GM15510 (cell line): Measurements from ENCODE around the gene CLBA1.

Experiments
- POLR2A ChIP-seq: IDR thresholded peaks from 3 replicates; pipeline ENCODE4 v1.6.1; 2011; ENCODE audit warnings: borderline replicate concordance; ENCODE audit not compliant: insufficient read length; ENCODE audit errors: extremely low read depth

CLBA1 gene

DNA sequence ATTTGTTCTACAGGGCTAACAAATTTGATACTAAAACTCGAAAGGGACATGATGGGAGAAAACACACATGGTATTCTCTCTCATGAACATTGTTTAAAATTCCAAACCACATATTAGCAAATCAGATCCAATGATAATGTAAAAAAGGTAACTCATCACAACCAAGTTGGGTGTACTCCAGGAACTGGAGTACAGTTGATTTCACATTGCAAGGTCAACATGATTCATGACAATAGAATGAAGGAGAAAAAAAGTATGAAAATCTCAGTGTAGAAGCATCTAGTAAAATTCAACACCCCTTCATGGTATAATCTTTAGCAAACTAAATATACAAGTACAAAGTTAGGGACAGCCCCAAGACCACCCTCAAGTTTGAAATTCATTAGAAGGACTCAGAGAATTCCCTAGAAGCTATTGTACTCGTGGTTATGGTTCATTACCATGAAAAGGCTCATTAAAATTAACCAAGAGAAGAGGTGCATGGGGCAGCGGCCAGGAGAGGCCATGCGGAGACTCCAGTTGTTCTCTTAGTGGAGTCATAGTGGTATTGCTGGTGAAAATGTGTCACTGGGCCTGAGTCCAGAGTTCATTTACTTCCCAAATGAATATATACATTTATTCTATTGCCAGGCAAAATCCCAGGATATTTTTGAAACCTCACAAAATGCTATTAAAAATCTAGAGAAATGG is 38.3 kb downstream of the CLBA1 start:
- no peak for TF ChIP-seq POLR2A

DNA sequence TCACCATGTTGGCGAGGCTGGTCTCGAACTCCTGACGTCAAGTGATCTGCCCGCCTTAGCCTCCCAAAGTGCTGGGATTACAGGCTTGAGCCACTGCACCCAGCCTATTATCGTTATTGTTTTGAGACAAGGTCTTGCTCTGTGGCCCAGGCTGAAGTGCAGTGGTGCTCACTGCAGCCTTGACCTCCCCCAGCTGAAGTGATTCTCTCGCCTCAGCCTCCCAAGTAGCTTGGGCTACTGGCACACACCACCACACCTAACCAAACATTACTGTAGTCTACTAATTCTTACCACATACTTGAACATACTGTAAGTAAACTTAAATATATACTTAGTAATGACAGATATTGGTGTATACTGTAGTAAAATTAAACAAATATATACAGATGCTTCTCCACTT is 39.8 kb downstream of the CLBA1 start:
- TF ChIP-seq POLR2A = no peak

DNA sequence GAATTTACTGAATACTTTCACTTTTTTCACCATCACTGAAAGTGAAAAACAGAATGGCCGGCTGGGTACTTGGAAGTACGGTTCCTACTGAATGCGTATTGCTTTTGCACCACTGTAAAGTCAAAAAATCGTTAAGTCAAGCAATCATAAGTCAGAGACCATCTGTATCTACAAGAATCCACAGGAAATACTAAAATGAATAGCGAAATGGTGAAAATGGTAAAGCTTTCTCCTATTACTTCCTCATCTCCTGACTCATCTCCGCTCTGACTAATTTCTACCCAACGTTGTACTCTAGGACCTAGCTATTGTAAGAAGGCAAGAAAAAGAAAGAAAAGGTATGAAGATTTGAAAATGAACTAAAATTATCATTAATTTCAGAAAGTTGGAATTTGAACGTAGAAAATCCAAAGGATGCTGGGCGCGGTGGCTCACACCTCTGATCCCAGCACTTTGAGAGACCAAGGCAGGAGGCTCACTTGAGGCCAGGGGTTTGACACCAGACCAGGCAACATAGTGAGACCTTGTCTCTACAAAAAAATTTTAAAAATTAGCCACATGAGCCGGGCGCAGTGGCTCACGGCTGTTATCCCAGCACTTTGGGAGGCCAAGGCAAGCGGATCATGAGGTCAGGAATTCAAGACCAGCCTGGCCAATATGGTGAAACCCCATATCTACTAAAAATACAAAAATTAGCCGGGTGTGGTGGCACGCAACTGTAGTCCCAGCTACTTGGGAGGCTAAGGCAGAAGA is 40.6 kb downstream of the CLBA1 start:
- TF ChIP-seq POLR2A = no peak

DNA sequence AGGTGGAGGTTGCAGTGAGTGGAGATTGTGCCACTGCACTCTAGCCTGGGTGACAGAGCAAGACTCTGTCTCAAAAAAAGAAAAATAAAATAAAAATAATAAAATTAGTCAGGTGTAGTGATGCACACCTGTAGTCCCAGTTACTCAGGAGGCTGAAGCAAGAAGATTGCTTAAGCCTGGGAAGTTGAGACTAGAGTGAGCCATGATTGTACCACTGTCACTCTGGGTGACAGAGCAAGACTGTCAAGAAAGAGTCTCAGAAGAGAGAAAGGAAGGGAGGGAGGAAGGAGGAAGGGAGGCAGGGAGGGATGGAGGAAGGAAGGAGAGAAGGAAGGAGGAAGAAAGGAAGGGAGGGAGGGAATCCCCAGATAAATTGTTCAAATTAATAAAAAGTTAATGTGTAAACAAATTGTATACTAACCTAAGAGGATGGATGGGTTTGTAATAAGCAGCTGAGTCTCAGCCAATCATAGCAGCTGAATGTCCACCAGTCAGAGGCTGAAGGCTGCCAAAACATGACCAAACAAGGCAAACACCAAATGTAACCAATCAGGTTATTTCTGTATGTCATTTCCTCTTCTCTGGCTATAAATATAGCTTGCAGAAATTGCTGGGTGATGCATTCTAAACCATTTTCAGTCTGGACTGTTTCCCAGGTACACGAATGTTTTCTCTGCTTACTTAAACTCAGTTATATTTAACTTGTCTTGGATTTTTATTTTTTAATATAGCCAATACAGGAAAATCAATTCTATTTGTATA is 41.4 kb downstream of the CLBA1 start:
- no peak for TF ChIP-seq POLR2A

DNA sequence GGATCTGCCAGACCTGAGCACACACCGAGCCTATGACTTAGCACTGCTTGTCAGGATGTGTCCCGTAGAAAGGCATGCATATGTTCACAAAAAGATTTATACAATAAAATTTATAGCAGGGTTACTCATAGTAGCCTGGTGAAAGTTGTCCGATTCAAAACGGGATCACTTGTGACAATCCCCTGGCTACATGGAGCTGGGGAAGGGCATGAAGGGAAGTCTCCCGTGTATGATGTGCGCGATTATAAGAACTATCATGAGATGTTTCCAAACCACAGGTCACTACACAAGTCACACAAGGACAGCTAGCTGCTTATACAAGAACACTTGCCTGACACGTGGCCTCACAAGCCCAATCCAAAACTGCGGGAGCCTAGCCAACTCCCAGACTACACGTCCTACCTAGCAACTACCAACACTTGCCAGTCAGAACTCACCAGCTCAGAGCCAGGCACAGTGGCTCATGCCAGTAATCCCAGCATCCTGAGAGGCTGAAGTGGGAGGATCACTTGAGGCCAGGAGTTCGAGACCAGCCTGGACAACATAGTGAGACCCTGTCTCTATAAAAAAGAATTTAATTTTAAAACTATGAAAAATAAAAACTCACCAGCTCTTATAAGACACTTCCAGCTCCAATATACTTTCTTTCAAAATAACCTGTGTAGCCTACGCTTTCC is 42.8 kb downstream of the CLBA1 start:
- no peak for TF ChIP-seq POLR2A

DNA sequence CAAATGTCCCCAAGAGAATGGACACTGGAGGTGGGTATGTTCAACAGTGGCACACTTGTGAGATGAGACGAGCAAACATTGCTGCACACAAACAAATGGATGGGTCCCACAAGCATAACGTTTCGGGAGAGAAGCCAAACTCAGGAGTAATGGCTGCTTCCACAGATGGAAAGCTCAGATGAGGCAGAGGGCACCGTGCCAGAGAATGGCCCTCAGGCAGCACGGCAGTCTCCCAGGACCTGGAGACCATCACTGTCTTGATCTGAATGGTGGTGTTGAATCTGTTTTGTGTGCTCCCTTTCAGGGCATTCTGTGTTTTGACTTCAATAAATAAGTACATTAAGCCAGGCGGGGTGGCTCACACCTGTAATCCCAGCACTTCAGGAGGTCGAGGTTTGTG is 43.8 kb downstream of the CLBA1 start:
- TF ChIP-seq POLR2A = no peak

DNA sequence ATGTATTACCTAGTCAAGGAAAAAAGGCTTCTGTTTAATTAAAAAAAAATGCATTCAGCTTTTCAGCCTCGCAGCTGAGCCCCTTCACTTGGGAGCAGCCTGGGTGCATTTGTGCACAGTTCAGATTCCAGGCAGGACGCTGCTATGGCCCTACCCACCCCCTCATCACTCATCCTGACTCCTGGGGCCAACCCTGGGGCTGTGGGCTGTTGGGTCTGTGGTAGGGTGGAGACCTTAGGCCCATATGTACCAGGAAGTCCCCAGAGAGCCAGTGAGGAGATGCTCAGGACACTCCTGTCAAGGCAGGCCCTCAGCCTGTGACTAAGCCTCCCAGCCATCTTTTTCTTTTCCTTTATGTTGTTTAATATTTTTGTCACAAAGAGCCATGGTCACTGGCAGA is 44.6 kb downstream of the CLBA1 start:
- TF ChIP-seq POLR2A = no peak

DNA sequence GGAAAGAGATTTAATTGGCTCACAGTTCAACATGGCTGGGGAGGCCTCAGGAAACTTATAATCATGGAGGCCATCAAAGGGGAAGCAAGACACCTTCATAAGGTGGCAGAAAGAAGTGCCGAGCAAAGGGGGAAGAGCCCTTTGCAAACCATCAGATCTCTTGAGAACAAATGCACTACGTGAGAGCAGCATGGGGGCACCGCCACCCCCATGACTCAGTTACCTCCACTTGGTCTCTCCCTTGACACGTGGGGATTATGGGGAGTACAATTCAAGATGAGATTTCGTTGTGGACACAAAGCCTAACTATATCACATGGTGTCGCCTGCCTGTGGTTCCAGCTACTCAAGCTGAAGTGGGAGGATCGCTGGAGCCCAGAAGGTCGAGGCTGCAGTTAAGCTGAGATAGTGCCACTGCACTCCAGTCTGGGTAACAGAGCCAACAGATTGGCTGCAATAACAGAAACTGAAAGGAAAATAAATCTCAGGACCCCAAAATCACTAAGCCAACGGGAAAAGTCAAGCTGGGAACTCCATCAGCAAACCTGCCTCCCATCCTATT is 45.3 kb downstream of the CLBA1 start:
- no peak for TF ChIP-seq POLR2A

DNA sequence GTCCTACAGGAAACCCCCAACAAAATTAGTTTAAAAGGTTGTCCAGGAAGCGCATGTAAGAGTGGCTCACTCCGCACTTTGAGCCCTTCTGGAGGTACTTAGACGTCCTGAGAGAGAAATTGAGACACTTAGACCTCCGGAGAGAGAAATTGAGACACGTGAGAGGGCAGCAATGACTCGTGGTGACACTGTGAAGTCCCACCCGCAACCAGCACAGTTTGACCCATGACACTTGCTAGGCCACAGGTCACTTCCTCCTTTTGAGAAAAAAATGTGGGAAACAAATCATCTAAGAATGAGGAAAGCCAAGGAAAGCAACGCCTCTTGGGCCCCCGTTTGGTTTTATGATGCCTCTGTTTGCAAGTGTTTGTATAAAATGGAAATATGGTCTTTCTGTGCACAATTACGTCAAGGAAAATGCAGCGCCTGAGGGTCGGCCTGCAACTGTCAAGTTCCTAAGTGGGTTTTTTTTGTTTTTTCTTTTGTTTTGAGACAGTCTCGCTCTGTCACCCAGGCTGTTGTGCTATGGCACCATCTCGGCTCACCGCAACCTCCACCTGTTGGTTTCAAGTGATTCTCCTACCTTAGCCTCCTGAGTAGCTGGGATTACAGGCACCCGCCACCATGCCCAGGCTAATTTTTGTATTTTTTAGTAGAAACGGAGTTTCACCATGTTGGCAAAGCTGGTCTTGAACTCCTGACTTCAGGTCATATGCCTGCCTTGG is 48.9 kb downstream of the CLBA1 start:
- TF ChIP-seq POLR2A = no peak

DNA sequence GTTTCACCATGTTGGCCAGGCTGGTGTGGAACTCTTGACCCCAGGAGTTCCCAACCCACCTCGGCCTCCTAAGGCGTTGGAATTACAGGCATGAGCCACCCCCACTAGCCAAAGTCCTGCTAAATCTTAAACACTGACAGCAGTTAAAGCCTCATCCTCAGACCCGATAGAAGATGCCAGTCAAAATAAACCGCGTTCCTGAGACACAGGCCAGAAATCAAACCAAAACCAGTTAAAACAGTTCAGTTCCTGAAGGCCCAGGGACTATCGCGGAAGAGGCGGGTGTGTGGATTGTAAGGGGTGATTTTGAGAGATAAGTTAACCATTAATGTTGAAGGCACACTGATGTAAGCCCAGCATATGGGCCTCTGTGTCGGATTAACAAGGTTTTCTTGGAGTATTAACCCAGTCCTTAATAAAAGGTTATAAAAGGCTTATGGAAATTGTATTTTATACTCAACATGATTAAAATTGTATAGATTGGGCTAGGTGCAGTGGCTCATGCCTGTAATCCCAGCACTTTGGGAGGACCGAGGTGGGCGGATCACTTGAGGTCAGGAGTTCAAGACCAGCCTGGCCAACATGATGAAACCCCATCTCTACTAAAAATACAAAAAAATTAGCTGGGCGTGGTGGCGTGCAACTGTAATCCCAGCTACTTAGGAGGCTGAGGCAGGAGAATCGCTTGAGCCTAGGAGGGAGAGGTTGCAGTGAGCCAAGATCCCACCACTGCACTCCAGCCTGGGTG is 54.0 kb downstream of the CLBA1 start:
- no peak for TF ChIP-seq POLR2A

DNA sequence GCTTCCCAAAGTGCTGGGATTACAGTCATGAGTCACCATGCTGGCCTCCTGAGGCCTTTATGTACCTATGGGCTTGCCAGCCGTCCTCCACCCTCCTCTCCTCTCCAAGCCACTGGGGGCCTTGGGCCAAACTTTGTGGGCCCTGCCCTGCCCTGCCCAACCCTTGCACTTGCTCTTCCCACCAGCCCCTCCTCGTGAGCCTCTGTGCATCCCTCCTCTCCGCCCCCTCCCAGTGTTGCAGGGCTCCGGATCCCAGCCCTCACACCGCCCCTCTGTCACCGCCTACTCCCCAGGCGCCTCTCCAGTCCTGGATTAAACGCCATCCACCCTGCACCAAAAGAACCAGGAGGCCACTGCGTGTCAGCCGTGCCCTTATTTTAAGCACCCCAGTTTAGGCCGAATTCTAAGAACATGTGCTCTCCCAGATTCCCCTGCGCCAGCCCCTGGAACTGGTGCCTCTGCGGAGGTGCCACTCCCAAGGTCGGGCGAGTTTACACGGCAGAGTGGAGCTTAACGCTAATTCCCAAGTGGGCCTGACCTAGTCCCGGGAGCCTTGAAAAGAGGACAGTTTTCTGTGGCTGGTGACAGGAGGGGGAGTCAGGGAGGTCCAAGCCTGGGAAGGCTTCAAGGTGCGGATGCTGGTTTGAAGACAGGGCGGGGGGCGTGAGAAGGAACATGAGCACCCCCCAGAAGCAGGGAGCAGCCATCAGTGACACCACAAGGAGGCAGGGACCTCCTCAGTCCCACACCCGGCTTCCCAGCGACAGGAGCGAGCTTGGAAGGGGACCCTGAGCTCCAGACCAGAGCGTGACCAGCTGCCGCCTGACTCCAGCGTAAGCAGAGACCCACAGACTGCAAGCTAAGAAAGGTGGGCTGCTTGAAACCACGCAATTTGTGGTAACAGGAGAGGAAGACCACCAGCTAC is 56.5 kb downstream of the CLBA1 start:
- TF ChIP-seq POLR2A = no peak

DNA sequence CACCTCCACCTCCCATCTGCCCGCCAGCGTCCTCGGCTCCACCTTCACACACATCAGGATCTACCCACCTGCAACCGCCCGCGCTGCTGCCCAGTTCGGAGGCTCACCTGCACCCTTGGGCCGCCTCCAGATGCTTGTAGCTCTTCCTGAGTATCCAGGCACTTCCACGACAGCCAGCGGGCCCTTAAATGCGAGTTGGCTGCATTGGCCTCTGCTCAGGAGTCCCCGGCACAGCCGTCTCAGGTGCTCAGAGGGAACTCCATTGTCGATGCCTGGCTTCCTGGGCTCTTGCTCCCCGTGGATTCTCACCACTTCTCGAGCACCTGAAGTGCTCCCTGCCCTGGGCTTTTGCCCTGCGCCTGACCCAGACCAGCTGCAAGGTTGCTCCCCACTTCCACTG is 57.2 kb downstream of the CLBA1 start:
- TF ChIP-seq POLR2A = no peak
